Amniotic stem cell (primary cell): ENCODE measurements around the gene TSC1.
A peak's percentile ranks its signal among the peaks of the same experiment; 100 is the strongest.
"Not testable (repeated sequence)": the region's sequence is repeated elsewhere in the genome, so short reads cannot be mapped to it uniquely, and the experiment has no call there.

Experiments used
- DNase-seq: peaks from one replicate; lab custom pipeline; 2025; lab: John Stamatoyannopoulos, UW

TSC1 gene

GRCh38 chr9:132944294-132945185 is at the start of gene TSC1:
TSS of gene TSC1 (minus strand) at chr9:132944616. CDS start at chr9:132928872, 15,744 bp downstream.
- DNase-seq, result peak; percentile 94

DNA sequence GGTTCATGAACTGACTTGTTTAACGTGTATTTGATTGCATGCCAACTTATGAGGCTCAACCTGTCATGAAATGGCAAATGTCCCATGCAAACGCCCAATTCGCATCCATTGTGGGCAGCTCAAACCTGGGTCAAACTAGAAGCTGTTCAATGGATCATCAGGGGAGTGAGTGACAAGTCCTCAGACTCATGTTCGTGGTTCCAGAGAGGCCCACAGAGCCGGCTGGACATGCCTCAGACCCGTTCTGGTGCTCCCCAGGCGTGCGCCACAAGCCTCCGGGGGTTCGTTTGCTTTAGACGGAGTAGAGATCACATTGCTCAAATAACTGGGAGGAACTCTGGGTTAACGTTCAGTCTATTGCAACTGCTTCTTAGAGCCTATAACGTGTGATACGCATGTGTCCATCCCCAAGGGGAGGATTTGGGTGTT is 49.1 kb upstream of the TSC1 start:
- no peak for DNase-seq

DNA sequence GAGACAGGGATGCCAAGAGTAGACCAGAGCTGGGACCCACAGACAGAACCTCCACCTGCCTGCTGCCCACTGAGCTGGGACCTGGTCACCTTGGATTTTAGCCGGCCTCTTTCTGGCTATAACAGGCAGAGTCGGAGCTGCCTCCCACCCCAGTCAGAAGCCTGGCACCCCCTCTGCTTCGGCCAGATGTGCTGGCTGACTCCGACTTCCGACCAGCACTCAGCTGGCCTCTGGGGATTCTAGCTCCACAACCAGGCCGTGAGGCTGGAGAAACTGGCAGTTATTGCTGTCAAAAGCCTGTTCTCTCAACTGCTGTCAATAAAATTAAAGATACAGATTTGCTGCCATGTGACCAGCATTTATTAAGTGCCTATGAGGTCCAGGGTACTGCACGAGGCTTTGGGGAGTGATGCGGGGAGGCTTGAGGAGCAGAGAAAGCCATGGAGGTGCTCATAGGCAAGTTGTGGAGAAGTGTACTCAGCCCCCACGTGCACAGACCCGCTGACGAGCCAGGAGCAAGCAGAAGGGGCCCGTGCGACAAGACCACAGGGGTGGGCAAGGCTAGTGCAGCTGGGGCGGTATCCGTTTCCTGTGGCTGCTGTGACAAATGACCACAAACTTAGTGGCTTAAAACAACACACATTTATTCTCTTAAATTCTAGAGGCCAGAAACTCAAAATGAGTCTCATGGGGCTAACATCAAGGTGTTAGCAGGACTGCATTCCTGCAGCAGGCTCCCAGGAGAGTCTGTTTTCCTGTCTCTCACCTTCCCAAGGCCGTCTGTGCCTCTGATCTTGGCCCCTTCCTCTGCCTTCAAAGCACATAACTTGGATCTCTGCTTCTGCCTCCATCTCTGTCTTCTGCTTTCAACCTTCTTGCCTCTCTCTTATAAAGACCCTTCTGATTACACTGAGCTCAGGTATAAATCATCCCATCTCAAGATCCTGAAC is 47.2 kb upstream of the TSC1 start:
- no peak for DNase-seq

DNA sequence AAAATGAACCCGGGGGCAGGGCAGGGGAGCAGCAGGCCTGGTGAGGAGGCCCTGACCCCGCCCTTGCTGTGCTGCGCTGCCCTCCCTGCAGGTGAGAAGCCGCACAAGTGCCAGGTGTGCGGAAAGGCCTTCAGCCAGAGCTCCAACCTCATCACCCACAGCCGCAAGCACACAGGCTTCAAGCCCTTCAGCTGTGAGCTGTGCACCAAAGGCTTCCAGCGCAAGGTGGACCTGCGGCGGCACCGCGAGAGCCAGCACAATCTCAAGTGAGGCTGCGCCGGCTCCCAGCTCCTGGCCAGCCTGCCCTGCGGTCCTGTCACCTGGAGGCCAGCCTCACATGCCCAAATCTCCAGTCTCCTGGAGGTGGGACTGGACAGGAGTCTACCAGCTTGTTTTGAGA is 46.4 kb upstream of the TSC1 start:
- no peak for DNase-seq

DNA sequence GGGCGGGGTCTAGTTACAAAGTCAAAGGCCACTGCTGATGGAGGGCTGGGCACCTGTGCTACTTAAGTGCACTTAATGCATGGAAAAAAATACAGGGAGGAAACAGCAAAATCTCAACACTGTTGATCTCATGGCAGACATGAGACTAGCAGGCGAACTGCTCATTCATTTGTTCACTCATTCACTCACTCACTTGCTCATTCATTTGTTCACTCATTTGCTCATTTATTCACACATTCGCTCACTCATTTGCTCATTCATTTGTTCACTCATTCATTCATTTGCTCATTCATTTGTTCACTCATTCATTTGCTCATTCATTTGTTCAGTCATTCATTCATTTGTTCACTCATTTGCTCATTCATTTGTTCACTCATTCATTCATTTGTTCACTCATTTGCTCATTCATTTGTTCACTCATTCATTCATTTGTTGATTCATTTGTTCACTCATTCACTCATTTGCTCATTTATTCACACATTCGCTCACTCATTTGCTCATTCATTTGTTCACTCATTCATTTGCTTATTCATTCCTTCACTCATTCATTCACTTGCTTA is 45.7 kb upstream of the TSC1 start:
- DNase-seq, result not testable (repeated sequence)

DNA sequence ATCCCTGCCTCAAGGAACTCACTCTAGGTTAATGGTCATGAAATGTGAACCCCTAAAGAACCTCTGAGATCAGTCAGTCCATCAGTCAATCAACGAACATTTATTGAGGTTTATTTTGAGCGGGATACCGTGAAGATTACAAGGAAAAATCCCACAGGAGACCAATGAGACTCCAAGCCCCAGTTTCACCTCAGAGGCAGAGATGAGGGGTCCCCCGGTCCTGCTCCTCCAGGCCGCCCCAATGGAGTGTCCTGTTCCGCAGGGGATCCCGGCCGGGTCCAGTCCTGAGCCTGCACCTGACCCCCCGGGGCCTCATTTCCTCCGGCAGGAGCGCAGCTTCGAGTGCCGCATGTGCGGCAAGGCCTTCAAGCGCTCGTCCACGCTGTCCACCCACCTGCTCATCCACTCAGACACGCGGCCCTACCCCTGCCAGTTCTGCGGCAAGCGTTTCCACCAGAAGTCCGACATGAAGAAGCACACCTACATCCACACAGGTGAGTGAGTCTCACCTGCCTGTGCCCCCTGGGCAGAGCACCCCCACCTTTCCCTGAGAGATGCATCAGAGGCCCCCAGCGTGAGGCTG is 45.1 kb upstream of the TSC1 start:
- no peak for DNase-seq

GRCh38 chr9:132989014-132989310 is 44.5 kb upstream of the TSC1 start:
- no peak for DNase-seq

DNA sequence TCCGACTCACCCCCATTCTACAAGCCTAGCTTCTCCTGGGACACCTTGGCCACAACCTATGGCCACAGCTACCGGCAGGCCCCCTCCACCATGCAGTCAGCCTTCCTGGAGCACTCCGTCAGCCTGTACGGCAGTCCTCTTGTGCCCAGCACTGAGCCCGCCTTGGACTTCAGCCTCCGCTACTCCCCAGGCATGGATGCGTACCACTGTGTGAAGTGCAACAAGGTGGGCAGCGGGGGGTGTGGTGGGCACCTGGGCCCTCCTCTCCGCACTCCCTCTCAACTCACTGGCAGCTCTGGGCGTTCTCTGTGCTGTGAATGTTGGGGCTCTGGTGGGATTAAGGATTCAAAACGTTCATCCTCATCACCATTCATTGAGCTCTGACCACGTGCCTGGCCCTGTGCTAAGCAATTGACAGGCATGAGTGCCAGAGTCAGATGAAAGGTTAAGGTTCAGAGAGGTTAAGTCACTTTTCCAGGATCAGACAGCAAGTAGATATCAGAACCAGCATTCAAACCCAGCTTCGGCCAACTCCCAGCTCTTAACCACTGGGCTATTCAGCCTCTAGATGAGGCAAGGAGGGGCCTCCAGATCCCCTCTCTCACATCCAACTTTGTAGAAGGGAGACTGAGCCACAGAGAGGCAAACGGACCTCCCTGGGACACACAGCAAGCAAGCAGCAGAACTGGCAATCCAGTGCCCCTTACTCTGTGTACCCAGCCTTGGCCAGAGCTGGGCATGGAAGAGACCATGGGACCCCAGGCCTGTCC is 44.0 kb upstream of the TSC1 start:
- DNase-seq, result no peak

DNA sequence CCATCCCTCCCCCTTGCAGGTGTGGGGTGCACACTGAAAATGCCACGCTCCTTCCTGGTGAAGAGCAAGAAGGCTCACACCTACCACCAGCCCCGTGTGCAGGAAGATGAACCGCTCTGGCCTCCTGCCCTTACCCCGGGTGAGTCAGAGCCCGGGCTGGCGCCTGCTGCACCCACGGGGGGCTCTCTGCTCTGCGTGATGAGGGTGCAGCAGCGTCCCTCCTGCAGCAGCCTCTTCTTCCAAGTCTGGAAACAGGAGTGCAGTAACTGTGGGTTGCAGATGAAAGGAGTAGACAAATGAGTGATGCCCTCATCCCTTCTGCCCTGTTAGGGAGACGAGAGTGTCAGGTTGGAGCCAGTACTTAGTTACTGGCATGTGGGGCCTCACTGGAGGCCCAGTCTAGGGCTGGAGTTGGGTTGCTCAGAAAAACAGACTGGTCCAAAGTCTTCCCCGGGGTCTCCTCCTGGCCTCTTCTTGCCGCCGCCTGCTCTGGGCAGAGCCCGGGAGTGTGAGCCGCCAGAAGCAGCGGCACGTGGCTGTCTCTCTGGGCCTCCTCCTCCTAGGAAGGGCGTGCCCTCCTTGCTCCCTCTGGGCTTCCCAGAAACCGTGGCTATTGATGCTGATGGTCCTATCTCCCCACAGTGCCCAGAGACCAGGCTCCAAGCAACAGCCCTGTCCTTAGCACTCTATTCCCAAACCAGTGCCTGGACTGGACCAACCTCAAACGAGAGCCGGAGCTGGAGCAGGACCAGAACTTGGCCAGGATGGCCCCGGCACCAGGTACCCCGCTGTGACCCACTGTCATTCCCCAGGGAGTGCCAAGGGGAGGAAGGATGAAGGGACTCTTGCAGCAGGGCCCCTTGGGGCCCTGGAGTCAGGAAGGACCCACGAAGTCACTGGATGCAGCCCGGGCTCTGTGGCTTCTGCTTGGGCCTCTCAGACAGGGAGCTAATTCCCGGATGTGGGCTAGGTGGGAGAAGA is 42.5 kb upstream of the TSC1 start:
- no peak for DNase-seq

- DNase-seq, result no peak
Observed at GRCh38 chr9:132986114-132986513, 41.7 kb upstream of the TSC1 start.

DNA sequence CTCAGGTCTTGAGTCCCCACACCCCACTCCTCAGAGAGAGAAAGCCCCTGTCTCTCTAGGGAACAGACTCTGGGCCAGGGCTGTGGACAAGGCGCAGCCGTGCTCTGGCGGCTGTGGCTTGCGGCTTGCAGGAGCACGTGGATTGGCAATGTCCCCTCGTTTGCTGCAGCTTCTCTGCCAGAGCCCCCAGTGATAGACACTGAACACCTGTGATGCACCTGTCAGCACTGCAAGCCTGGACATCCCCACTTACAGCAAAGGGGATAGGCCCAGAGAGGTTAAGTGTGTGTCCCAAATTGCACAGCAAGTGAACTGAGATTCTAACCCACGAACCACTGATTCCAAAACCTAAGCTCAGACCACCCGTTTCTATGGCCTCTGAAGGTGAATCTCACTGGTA is 41.1 kb upstream of the TSC1 start:
- DNase-seq, result no peak

DNA sequence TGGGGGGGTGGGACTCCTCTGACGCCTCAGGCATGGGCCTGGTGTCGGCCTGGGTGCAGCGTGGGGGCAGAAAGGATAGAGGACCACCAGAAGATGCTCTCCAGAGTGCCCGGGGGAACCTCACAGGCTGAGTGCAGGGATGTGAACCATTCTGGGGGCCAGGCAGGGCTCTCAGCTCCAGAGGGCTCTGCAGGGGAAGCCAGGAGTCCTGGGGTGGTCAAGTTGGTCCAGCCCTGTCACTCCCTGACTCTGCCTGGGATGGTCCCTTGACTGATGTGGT is 40.6 kb upstream of the TSC1 start:
- no peak for DNase-seq

DNA sequence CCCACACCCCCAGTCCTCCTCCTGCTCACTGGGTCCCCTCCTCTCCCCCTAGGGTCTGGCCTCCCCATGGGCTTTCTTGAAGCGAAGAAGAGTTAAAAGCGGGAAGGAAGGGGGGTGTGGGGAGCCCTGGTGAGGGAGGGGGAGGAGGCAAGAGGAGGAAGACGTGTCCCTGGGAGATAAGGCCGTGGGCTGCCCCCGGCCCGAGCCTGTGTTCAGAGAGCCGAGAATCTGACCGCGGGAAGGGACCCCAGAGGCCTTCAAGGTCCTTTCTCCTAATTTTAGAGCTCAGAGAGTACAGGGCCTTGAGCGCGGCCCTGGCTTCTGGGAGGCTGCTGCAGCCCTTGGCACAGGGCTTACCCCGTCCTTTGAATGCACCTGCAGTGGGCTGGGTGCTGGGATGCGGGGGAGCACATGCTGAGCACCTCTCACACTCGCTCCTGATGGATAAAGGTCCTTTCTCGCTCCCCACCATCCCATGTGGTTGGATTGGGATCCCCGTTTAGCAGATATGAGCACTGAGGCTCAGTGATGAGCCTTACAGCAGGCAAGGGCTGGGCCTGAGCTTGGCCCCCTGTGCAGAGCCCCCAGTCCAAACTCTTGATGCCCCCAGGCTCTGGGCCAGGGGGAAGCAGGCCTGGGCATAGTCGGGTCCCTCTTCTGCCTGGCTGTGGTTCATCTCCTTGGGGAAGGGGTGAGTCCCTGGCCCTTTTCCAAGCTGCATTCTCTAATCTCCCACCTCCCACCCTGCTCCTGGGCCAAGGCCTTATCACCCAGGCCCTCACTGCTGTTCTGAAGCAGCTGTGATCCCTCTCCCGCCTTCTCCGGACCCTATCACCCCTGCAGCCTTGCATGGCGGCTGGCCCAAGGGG is 40.0 kb upstream of the TSC1 start:
- no peak for DNase-seq

GRCh38 chr9:132983491-132984201 is 39.2 kb upstream of the TSC1 start:
- DNase-seq, result no peak

DNA sequence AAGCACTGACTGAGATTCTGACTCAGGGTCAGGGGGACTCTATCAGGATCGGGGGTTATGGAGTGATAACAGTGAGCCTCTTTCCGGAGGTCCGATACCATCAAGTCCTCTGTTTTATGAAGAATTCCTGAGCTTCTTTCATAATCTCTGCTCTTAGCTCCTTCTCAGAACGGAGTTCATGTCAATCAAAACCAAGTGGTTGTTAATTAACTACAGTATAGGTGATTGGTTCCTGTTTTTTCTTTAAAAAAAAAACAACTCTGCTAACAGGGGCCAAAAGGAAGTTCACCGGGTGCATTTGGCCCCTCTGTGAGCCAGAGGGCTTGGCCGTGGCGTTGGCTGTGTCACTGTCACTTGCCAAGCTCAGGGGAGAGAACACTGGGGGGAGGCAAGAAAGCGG is 38.0 kb upstream of the TSC1 start:
- no peak for DNase-seq

DNA sequence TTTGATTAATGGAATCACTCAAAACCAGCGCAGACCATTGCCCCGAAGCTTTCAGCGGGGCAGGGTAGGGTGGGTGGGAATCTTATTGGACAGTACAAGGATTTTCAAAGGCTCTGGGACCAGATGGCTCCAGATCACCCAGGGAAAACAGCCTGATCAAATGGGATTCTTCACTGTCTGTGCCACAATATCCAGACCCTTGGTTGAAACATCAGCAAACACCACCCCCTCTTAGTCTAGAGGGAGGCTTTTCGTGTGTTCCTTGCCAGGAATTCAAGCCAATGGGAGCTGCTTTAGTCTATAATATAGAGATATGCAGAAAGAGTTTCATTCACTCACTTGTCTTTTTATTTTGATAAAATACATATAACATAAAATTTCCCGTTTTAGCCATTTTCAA is 35.7 kb upstream of the TSC1 start:
- no peak for DNase-seq

GRCh38 chr9:132978451-132979131 is 34.2 kb upstream of the TSC1 start, which contains the start of gene GFI1B:
TSS of gene GFI1B (plus strand) at chr9:132978694. CDS start at chr9:132986679, 7,985 bp downstream.
- no peak for DNase-seq

DNA sequence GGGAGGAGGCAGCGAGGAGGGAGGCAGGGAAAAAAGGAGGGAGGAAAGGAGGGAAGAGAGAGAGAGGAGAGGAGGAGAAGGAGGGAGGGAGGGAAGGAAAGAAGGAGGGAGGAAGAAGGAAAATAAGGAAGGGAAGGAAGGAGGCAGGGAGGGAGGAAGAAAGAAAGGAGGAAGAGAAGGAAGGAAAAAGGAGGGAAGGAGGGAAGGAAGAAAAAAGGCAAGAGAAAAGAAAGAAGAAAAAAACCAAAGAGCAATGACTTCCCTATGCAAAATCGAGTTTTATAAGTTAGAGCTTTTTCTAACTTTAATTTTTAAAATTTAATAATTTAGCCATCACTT is 33.7 kb upstream of the TSC1 start:
- no peak for DNase-seq
